GM03348 (cell line): ENCODE measurements around the gene NUP58.

Experiments used
- DNase-seq: peaks from one replicate; pipeline ENCODE4 v3.0.0; 2012; ENCODE audit warnings: low spot score

The NUP58 gene

GRCh38 chr13:25377244-25377962 lies 76.0 kb downstream of the NUP58 start:
- DNase-seq, result no peak

GRCh38 chr13:25378528-25378927 lies 77.1 kb downstream of the NUP58 start:
- no peak for DNase-seq

- no peak for DNase-seq
These were observed 77.6 kb downstream of the NUP58 start for GRCh38 chr13:25379011-25379410.

- no peak for DNase-seq
These were observed 78.7 kb downstream of the NUP58 start for GRCh38 chr13:25380082-25380481.

- no peak for DNase-seq
These were observed 79.4 kb downstream of the NUP58 start for GRCh38 chr13:25380741-25381324.

GRCh38 chr13:25384758-25385410 lies 83.5 kb downstream of the NUP58 start:
- no peak for DNase-seq

- no peak for DNase-seq
These were observed 90.5 kb downstream of the NUP58 start for GRCh38 chr13:25391932-25392331.
